ENCODE results near the gene XPO4.
"Not testable (repeated sequence)": the region's sequence is repeated elsewhere in the genome, so short reads cannot be mapped to it uniquely, and the experiment has no call there.

Gene XPO4

DNA sequence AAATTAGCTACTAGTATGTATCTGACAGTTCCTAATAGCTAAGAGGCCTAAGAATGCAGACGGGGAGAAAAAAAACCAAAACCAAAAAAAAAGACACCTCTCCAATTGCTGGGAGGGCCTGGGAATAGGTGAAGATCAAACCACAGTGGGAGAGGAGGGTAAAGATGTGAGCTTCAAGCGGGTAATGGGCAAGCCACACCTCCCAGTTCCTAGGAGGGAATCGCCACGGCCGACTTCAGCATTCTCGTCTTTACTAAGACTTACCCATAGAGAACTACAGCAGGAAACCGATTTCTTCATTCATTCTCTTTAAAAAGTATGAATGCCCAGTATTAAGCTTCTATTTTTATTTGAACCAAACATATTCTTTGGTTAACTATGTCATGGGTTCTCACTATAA, 123.1 kb downstream of the XPO4 start:
- DNase-seq: no peak

- no peak for DNase-seq
Measured at GRCh38 chr13:20778311-20778710, 124.2 kb downstream of the XPO4 start.

GRCh38 chr13:20776751-20777150, 125.8 kb downstream of the XPO4 start:
- DNase-seq: no peak

DNA sequence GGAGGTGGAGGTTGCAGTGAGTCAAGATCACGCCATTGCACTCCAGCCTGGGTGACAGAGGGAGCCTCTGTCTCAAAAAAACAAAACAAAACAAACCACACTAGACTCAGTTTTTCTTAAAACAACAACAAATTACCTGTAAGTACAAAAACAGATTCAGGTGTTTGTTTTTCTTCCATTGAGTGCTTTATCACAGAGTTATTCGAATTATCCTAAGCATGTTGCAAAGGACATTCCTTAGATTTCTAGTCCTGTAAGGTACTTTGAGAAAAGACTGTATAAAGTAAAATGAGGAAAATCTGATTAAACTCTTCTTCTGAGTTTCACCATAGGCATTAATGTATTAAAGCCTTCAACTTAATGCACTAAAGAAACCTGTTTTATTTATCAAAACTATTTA, 126.6 kb downstream of the XPO4 start:
- DNase-seq: no peak

GRCh38 chr13:20774746-20775145, 127.8 kb downstream of the XPO4 start:
- no peak for DNase-seq

GRCh38 chr13:20773194-20774080, 129.1 kb downstream of the XPO4 start, which contains the start of gene EEF1AKMT1:
EEF1AKMT1 (minus strand) TSS chr13:20773961; CDS start chr13:20757598, 16,363 bp downstream.
- DNase-seq: peak; percentile 29

GRCh38 chr13:20772401-20773131, 130.0 kb downstream of the XPO4 start:
- DNase-seq: no peak

- no peak for DNase-seq
Measured at GRCh38 chr13:20769834-20770233, 132.7 kb downstream of the XPO4 start.

- no peak for DNase-seq
Measured at GRCh38 chr13:20769091-20769490, 133.5 kb downstream of the XPO4 start.

GRCh38 chr13:20767309-20767943, 135.1 kb downstream of the XPO4 start:
- DNase-seq: no peak

- DNase-seq: no peak
Measured at GRCh38 chr13:20760872-20761271, 141.7 kb downstream of the XPO4 start.

- no peak for DNase-seq
Measured at GRCh38 chr13:20754009-20754408, 148.5 kb downstream of the XPO4 start.

DNA sequence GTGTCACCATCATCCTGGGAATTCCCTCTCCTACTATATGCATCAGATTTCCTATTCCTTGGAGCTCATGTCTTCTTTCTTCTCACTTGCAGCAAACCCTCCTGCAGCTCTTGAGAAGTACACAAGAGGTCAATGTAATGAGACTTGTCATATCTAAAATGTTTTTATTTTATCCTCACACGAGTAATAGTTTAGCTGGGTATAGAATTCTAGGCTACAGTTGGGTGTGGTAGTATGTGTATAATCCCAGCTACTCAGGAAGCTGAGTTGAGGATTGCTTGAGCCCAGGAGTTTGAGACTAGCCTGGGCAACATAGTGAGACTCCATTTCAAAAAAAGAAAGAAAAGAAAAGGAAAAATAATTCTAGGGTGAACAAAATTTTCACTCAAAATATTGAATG, 153.2 kb downstream of the XPO4 start:
- DNase-seq: no peak

DNA sequence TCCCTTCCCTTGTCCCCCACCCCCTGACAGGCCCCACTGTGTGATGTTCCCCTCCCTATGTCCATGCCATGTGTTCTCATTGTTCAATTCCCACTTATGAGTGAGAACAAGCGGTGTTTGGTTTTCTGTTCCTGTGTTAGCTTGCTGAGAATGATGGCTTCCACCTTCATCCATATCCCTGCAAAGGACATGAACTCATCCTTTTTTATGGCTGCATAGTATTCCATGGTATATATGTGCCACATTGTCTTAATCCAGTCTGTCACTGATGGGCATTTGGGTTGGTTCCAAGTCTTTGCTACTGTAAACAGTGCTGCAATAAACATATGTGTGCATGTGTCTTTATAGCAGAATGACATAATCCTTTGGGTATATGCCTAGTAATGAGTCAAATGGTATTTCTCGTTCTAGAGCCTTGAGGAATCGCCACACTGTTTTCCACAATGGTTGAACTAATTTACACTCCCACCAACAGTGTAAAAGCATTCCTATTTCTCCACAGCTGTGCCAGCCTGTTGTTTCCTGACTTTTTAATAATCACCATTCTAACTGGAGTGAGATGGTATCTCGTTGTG, 158.6 kb downstream of the XPO4 start:
- not testable (repeated sequence) for DNase-seq

- DNase-seq: no peak
Measured at GRCh38 chr13:20740021-20740420, 162.5 kb downstream of the XPO4 start.

- DNase-seq: no peak
Measured at GRCh38 chr13:20738616-20739015, 163.9 kb downstream of the XPO4 start.

- DNase-seq: no peak
Measured at GRCh38 chr13:20729633-20730585, 172.6 kb downstream of the XPO4 start.

DNA sequence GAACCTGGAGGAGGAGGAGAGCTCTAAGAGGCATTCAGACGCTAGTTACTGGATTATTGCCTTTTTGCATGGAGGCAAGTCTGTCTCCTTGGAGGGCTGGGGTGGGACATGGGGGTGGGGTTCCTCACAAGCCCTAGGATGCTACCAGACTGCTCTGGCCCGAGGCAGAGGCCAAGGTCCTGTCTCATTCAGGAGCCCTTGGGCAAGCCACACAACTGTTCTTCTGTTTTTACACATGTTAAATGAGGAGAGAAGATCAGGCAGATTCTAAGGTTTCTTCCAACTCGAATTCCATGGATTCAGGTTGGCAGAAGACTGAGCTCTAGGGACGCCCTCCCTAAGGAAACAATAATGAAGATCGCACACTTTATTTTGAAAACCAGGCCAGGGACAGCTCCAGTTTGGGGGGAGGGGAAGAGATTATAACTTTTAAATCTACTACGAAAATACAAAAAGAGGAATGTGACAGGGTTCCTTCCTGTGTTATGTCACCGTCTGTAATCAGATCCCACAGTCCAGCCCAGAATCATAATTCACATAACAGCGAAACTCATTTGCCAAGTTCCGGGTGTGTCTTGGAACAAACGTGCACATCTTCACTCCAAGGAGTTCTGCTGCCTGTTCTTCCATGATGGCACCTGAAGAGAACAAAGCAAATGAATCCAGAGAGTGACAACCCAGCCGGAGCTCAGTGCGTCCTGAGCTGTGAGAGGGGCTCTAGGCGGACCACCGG, 173.8 kb downstream of the XPO4 start:
- DNase-seq: no peak

DNA sequence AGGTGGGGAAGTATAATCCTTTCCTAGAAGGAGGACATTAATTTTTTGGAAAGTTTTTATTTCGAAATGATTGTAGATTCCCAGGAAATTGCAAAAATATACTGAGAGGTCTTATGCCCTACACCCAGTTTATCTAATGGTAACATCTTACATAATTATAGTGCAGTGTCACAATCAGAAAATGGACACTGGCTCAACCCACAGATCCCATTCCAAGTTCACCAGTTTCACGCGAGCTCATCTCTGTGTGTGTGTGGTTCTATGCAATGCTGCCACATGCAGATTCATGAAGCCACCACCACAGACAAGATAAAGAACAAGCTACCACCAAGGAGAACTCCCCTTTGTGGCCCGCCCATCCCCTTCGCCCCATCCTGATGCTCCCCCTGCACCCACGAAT, 174.7 kb downstream of the XPO4 start:
- no peak for DNase-seq
